A673 (cell line): ENCODE results near the gene EHMT1. TPM values are rescaled to one million over a fixed set of nuclear protein-coding genes. Genes with fewer than 3 reads are reported as not detected.

Experiments used
- BruUV-seq: library from RNA; stranded (reverse); fragments of 400-500 nt; replicated peaks from 2 replicates; lab custom pipeline; 2021; lab: Mats Ljungman, UMichigan
- CTCF ChIA-PET: fragments of 300-600 bp; sonication (Branson Sonifier 250); formaldehyde crosslinking; loops from one replicate; lab custom pipeline; 2022; ENCODE audit warnings: antibody characterized with exemption; lab: Charles Lee
- POLR2A ChIA-PET: fragments of 300-600 bp; sonication (Branson Sonifier 250); formaldehyde crosslinking; loops from one replicate; lab custom pipeline; 2022; ENCODE audit warnings: antibody characterized with exemption; ENCODE audit not compliant: low non-redundant PET; lab: Charles Lee
- DNase-seq: peaks from one replicate; pipeline ENCODE4 v3.0.0-alpha.2; 2015; ENCODE audit warnings: low spot score
- H3K27ac ChIP-seq: fragments of 200-600 bp; sonication (generic); 2 replicates; pipeline ENCODE4 v1.5.1; 2016; ENCODE audit warnings: mixed run types, low read depth, mild to moderate bottlenecking, mixed read lengths, antibody characterized with exemption, low read length; ENCODE audit not compliant: poor library complexity, severe bottlenecking
- H3K27me3 ChIP-seq: fragments of 200-600 bp; sonication (generic); replicated peaks from 2 replicates; pipeline ENCODE4 v1.6.1; 2017; ENCODE audit warnings: mixed run types, low read depth, mild to moderate bottlenecking, mixed read lengths, antibody characterized with exemption, low read length; ENCODE audit not compliant: insufficient read depth, poor library complexity
- H3K36me3 ChIP-seq: fragments of 200-600 bp; sonication (generic); 2 replicates; pipeline ENCODE4 v1.6.1; 2016; ENCODE audit warnings: mixed run types, mild to moderate bottlenecking, mixed read lengths, antibody characterized with exemption, low read length; ENCODE audit not compliant: insufficient read depth, poor library complexity, severe bottlenecking
- H3K4me1 ChIP-seq: fragments of 200-600 bp; sonication (generic); 2 replicates; pipeline ENCODE4 v1.6.1; 2017; ENCODE audit warnings: mixed run types, mild to moderate bottlenecking, mixed read lengths, antibody characterized with exemption, low read length; ENCODE audit not compliant: insufficient read depth, poor library complexity, severe bottlenecking
- H3K4me3 ChIP-seq: fragments of 200-600 bp; sonication (generic); 2 replicates; pipeline ENCODE4 v1.5.1; 2016; ENCODE audit warnings: low read depth, mixed run types, mild to moderate bottlenecking, mixed read lengths, low read length; ENCODE audit not compliant: poor library complexity, severe bottlenecking
- H3K9me3 ChIP-seq: fragments of 200-600 bp; sonication (generic); 2 replicates; pipeline ENCODE4 v1.6.1; 2016; ENCODE audit warnings: mixed run types, low read depth, mild to moderate bottlenecking, mixed read lengths, antibody characterized with exemption, low read length; ENCODE audit not compliant: poor library complexity, severe bottlenecking
- EZH2 ChIP-seq: fragments of 200-600 bp; sonication (generic); IDR thresholded peaks from 2 replicates; pipeline ENCODE4 v1.6.1; 2017; ENCODE audit warnings: borderline replicate concordance, low read depth, mild to moderate bottlenecking, mixed read lengths, antibody characterized with exemption, low read length; ENCODE audit not compliant: poor library complexity, severe bottlenecking
- intact Hi-C: fragments of 100-400 bp; cut with micrococcal nuclease; formaldehyde crosslinking; loops from one replicate; pipeline ENCODE4 v1.10.0; 2022; ENCODE audit not compliant: unreplicated experiment
- total RNA-seq: library from RNA; stranded (reverse); gene quantifications from 2 replicates; pipeline ENCODE4 v1.2.3, GENCODE V29; 2021
- TF ChIP-seq, protein P1 (sequence below): fragments of 300-800, 200-600 bp; sonication (generic); conservative IDR thresholded peaks from 2 replicates; pipeline ENCODE4 v1.5.1; 2017; ENCODE audit warnings: low read depth, mild to moderate bottlenecking, antibody characterized with exemption, low read length, moderate library complexity, mixed read lengths

EHMT1 gene
- total RNA-seq, 1 experiment from 2014 or later = 115 TPM

DNA sequence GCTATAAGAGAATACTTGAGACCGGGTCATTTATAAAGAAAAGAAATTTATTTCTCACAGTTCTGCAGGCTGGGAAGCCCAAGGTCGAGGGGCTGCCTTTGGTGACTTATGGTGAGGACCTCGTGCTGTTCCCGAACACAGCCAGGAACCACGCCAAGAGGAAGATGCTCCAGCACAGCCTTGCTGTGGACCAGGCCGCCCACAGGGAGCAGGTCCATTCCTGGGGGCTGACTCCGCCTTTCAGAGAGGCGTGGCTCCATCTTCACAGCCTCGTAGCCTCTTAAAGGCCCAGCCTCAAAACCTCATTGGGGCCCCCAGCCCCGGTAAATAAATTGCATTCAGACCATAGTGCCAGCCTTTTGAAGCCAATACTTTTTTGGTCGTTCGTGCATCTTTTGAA is 165.2 kb downstream of the EHMT1 start:
- CTCF ChIA-PET = no interaction called here
- H3K27ac ChIP-seq = no peak overlapping the region
- TF ChIP-seq EZH2 = no peak
- TF ChIP-seq, protein P1, sequence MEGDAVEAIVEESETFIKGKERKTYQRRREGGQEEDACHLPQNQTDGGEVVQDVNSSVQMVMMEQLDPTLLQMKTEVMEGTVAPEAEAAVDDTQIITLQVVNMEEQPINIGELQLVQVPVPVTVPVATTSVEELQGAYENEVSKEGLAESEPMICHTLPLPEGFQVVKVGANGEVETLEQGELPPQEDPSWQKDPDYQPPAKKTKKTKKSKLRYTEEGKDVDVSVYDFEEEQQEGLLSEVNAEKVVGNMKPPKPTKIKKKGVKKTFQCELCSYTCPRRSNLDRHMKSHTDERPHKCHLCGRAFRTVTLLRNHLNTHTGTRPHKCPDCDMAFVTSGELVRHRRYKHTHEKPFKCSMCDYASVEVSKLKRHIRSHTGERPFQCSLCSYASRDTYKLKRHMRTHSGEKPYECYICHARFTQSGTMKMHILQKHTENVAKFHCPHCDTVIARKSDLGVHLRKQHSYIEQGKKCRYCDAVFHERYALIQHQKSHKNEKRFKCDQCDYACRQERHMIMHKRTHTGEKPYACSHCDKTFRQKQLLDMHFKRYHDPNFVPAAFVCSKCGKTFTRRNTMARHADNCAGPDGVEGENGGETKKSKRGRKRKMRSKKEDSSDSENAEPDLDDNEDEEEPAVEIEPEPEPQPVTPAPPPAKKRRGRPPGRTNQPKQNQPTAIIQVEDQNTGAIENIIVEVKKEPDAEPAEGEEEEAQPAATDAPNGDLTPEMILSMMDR = no peak
- intact Hi-C loops = no loop called here
- no TSS peak for BruUV-seq
- POLR2A ChIA-PET = no interaction called here
- H3K9me3 ChIP-seq = no peaks in the 10 kb centered on the region
- H3K36me3 ChIP-seq = peaks cover 20% of the 10 kb centered on the region
- H3K4me3 ChIP-seq = no peak overlapping the region
- no peak for DNase-seq
- no peaks in the 10 kb centered on the region for H3K4me1 ChIP-seq
- no peaks in the 10 kb centered on the region for H3K27me3 ChIP-seq

DNA sequence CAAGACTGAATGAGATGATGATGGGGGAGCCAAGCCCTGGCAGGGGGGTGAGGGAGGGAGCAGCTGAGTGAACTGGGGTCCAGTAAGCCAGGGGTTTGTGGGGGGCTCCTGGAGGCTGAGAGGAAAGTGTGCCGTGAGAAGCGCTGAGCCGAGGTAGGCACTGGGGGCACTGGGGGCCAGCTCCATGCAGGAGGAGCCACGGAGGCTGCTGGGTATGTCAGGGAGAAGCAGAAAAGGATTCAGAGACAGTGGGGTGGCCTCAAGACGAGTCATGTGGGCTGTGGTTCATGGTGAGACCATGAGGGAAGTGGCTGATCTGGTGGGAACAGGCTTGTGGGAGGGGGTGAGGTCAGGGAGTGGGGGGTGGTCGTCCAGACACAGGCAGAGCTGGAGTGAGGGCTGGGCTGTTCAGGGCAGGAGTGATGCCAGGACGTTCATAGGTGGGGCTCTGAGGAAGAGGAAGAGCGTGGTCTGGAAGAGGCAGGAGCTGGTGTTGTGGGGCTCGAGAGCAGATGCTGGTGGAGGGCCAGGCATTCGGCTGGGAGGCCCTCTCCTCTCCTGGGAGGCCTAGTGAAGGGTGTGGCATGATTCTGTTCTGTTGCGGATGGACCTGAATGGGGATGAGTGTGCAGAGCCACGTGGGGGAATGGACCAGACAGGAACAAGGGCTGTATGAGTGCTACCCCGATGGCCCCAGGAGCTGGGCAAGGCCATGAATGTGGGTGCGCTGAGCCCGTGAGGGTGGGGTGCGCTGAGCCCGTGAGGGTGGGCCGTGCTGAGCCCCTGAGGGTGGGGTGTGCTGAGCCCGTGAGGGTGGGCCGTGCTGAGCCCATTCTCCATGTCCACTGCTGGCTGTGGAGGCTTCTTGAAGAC is 166.1 kb downstream of the EHMT1 start:
- Histone ChIP-seq H3K4me3 (no peak overlapping the region), H3K27ac (no peak overlapping the region), H3K36me3 (peaks cover 18% of the 10 kb centered on the region), H3K9me3 (no peaks in the 10 kb centered on the region), H3K4me1 (no peaks in the 10 kb centered on the region), H3K27me3 (no peaks in the 10 kb centered on the region)
- CTCF ChIA-PET = no interaction called here
- no TSS peak for BruUV-seq
- POLR2A ChIA-PET = no interaction called here
- TF ChIP-seq, protein P1 = no peak
- TF ChIP-seq EZH2 = no peak
- no peak for DNase-seq
- intact Hi-C loops = no loop called here

DNA sequence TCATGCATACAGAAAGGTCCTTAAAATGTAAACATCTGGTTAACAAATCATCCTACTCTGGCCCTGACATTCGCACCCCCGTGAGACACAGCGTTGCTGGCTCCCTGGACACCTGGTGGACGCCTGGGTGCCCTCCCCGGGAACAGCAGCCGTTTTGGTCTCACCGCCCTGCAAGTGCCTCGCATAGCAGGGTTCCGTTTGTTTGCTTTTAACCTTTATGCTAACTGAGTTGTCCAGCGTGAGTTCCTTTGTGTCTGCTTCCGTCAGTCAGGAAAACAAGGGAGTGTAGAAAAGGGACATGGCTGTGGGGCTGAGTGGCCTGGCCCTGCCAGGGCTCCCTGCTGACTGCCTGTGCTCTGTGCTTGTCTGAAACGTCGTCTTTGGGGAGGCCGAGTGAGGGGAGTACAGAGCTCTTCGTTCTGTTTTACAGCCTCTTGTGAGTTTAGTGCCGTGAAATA is 166.9 kb downstream of the EHMT1 start:
- Histone ChIP-seq H3K36me3 (peaks cover 21% of the 10 kb centered on the region), H3K9me3 (no peaks in the 10 kb centered on the region), H3K27me3 (no peaks in the 10 kb centered on the region), H3K27ac (no peak overlapping the region), H3K4me1 (no peaks in the 10 kb centered on the region), H3K4me3 (no peak overlapping the region)
- ChIA-PET CTCF (no interaction called here), POLR2A (no interaction called here)
- DNase-seq = no peak
- no TSS peak for BruUV-seq
- intact Hi-C loops = no loop called here
- no peak for TF ChIP-seq EZH2
- TF ChIP-seq, protein P1 = no peak
